ENCODE data around the gene NYAP2. TPM values are rescaled to one million over a fixed set of nuclear protein-coding genes. Genes with fewer than 3 reads are reported as not detected.

NYAP2 gene
- total RNA-seq, 1 experiment from 2014 or later, result not detected

- DNase-seq, result no peak
- Histone ChIP-seq H3K27me3 (ENCODE audit: control insufficient read depth, insufficient read depth, low read length) (no peaks in the 10 kb centered on the region), H3K4me3 (ENCODE audit: insufficient read depth, low read depth, low read length) (no peak overlapping the region), H3K36me3 (replicated peaks; ENCODE audit: control insufficient read depth, insufficient read depth, low read length) (no peaks in the 10 kb centered on the region)
Measured at GRCh38 chr2:225486236-225486635, 86.7 kb downstream of the NYAP2 start.

DNA sequence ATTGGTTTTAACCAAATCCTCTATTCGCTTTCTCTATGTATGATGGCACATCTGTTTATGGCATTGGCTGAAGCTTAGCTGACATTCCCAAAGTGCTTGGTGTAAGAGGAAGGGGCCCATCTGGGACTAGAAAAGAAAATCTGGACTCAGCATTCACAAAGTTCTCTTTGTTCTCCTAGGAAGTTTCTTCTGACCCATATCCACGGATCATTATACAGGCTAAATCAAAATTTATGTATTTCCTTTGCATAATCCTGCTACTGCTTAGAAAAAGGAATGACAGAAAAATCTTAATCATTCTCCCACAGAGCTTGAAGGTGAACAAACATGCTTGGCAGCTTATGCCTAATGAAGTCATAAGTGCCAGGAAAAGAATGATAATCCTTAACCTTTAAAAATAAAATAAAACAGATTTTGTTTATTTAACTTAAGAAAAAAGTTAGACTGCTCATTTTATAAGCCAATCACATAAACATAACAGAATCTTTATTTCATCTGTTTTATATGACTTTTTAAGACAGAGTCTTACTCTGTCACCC lies 88.4 kb downstream of the NYAP2 start:
- no peak overlapping the region for H3K4me3 ChIP-seq (ENCODE audit: insufficient read depth, low read depth, low read length)
- H3K36me3 ChIP-seq (replicated peaks; ENCODE audit: control insufficient read depth, insufficient read depth, low read length), result no peaks in the 10 kb centered on the region
- no peaks in the 10 kb centered on the region for H3K27me3 ChIP-seq (ENCODE audit: control insufficient read depth, insufficient read depth, low read length)
- DNase-seq, result no peak

DNA sequence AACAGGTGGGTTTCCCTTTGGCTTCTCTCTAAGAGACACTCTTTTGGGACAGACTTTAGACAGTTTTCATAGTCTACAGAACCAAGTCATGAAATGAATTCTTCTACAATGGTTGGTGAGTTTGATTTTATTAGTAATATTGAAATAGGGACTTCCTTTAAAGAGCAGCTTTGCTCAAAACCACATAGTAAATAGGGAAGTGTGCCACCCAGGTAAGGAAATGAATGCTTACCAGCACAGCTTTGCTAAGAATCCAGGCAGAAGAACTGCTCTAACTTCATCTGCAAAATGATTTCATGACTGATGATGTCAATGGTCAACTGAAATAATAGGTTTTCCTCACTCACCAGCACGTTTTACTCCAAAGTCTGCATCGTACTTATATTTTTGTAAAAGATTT lies 89.2 kb downstream of the NYAP2 start:
- Histone ChIP-seq H3K27me3 (ENCODE audit: control insufficient read depth, insufficient read depth, low read length) (no peaks in the 10 kb centered on the region), H3K4me3 (ENCODE audit: insufficient read depth, low read depth, low read length) (no peak overlapping the region), H3K36me3 (replicated peaks; ENCODE audit: control insufficient read depth, insufficient read depth, low read length) (no peaks in the 10 kb centered on the region)
- no peak for DNase-seq

DNA sequence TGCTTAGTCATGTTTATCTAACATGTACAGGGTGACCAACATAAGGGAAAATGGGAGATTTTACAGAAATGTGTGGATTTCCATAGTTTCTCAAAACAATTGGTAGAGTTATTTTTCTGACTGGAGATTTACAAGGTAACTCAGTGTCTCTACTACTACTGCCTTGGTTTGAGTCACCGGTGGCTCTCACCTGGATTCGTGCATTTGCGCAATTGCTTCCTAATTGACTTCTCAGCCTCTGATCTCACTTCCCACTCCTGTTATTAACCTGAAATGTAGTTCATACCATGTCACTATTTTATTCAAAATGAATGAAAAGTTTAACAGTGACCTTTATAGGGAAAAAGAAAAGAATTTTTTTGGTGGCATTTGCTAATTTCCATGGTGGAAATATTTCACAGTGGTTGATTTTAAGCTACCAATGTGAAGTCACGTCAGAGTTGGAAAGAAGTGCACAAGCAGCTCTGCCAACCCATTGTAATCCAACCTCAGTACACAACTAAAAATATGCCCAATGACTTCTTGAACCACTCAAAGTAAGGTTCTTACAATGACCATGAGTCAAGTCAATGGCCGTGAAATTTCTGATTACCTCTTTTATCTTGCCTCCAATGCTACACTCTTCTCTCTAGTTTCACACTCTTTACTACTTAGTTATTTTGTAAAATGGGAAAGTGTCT lies 94.0 kb downstream of the NYAP2 start:
- Histone ChIP-seq H3K36me3 (replicated peaks; ENCODE audit: control insufficient read depth, insufficient read depth, low read length) (no peaks in the 10 kb centered on the region), H3K4me3 (ENCODE audit: insufficient read depth, low read depth, low read length) (no peak overlapping the region), H3K27me3 (ENCODE audit: control insufficient read depth, insufficient read depth, low read length) (no peaks in the 10 kb centered on the region)
- no peak for DNase-seq

DNA sequence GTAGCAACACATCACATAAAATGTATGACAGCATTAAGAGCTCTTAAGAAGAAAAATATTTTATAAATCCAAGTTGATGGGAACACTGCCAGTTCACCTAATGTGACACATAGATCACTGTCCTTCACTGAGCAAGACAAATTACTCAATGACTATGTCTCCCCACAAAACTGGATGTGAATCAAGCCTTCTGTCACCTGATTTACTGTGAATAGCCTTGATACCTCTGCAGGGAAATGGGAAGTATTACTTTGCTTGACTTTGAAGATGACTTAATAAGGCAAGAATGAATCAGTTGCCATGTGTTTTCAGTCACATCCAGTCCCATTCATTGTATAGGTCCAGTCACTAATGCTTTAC lies 94.6 kb downstream of the NYAP2 start:
- H3K36me3 ChIP-seq (replicated peaks; ENCODE audit: control insufficient read depth, insufficient read depth, low read length), result no peaks in the 10 kb centered on the region
- DNase-seq, result no peak

DNA sequence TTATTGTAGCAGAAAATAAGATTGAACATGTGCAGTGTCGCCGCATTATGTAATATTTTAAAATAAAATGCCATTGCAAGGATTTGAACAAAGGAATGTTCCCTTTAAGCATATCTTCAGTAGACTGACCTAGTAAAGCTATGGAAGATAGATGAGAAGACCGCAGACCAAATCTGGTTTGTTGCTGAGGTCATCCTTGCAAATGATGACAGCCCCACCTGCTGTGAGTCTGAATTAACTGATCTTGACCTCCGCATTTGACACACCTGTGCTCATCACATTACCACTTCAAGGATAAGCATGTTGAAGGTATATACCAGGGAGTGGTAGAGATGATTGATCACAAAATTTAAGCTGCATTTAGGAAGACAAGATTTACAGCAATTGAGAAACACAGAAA lies 96.2 kb downstream of the NYAP2 start:
- Histone ChIP-seq H3K4me3 (ENCODE audit: insufficient read depth, low read depth, low read length) (no peak overlapping the region), H3K36me3 (replicated peaks; ENCODE audit: control insufficient read depth, insufficient read depth, low read length) (no peaks in the 10 kb centered on the region), H3K27me3 (ENCODE audit: control insufficient read depth, insufficient read depth, low read length) (no peaks in the 10 kb centered on the region)
- DNase-seq, result no peak

More for the DNA sequence above, 94.6 kb downstream of the NYAP2 start:
- H3K27me3 ChIP-seq (ENCODE audit: control insufficient read depth, insufficient read depth, low read length), result no peaks in the 10 kb centered on the region
- no peak overlapping the region for H3K4me3 ChIP-seq (ENCODE audit: insufficient read depth, low read depth, low read length)

- no peaks in the 10 kb centered on the region for H3K36me3 ChIP-seq (replicated peaks; ENCODE audit: control insufficient read depth, insufficient read depth, low read length)
- DNase-seq, result no peak
- no peak overlapping the region for H3K4me3 ChIP-seq (ENCODE audit: insufficient read depth, low read depth, low read length)
- no peaks in the 10 kb centered on the region for H3K27me3 ChIP-seq (ENCODE audit: control insufficient read depth, insufficient read depth, low read length)
Measured at GRCh38 chr2:225496568-225496967, 97.1 kb downstream of the NYAP2 start.

DNA sequence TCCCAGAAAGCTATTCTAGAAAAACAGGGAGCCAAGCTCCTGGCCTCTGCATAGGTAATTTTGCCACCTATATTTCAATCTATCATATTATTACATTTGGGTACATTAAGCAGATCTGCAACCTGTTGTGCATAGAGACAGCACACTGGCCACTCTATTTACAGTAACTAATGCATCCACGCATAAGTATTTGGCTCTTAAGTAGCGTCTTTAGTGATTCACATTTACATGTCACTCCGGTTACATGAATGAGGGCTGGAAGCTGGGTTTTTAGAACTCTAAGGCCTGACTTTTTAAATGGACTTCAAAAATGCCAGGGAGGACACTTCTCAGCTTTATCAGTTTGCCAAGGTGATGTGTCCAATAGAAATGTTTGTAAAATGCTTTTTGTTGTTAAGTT lies 97.7 kb downstream of the NYAP2 start:
- DNase-seq, result peak; percentile 16
- H3K36me3 ChIP-seq (replicated peaks; ENCODE audit: control insufficient read depth, insufficient read depth, low read length), result no peaks in the 10 kb centered on the region
- H3K27me3 ChIP-seq (ENCODE audit: control insufficient read depth, insufficient read depth, low read length), result no peaks in the 10 kb centered on the region
- no peak overlapping the region for H3K4me3 ChIP-seq (ENCODE audit: insufficient read depth, low read depth, low read length)

GRCh38 chr2:225501022-225501421 lies 101.5 kb downstream of the NYAP2 start:
- H3K27me3 ChIP-seq (ENCODE audit: control insufficient read depth, insufficient read depth, low read length), result no peaks in the 10 kb centered on the region
- no peaks in the 10 kb centered on the region for H3K36me3 ChIP-seq (replicated peaks; ENCODE audit: control insufficient read depth, insufficient read depth, low read length)
- no peak overlapping the region for H3K4me3 ChIP-seq (ENCODE audit: insufficient read depth, low read depth, low read length)
- DNase-seq, result no peak

DNA sequence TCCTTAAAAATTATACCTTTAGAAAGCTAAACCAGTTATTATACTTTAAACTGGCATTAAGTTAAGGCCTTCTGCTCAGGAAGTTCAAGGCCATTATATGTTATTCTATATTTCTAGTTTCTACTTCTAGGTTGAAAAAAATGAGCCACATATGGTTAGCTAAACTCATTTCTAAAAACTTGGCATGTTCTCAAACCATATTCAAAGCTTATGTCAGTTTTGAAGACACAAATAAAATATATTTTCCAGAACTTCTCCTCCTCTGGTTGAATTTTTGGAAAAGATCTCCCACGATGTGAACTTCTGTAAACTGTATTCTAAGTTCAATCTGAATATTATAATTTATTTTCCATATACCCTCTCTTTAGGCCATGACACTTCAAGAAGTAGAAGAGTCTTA lies 103.5 kb downstream of the NYAP2 start:
- Histone ChIP-seq H3K27me3 (ENCODE audit: control insufficient read depth, insufficient read depth, low read length) (no peaks in the 10 kb centered on the region), H3K4me3 (ENCODE audit: insufficient read depth, low read depth, low read length) (no peak overlapping the region), H3K36me3 (replicated peaks; ENCODE audit: control insufficient read depth, insufficient read depth, low read length) (no peaks in the 10 kb centered on the region)
- DNase-seq, result no peak

DNA sequence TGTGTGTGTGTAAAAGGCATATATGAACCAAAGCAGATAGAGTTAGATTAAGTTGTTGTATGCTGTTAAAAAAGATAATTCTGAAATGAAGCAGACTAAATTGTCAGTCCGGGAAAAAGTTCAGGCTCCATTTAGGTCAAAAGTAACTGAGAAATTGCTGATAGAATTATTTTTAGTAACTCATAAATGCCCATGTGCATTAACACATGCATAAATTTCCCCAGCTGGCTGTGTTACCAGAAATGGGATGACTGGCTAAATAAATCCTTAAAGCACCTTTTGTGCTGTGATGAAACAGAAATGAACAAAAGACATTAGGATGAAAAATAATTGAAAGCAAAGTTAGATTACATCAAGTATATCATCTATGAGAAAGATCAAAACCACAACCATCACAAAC lies 111.3 kb downstream of the NYAP2 start:
- Histone ChIP-seq H3K36me3 (replicated peaks; ENCODE audit: control insufficient read depth, insufficient read depth, low read length) (no peaks in the 10 kb centered on the region), H3K4me3 (ENCODE audit: insufficient read depth, low read depth, low read length) (no peak overlapping the region), H3K27me3 (ENCODE audit: control insufficient read depth, insufficient read depth, low read length) (no peaks in the 10 kb centered on the region)
- DNase-seq, result no peak

GRCh38 chr2:225512469-225512868 lies 113.0 kb downstream of the NYAP2 start:
- H3K36me3 ChIP-seq (replicated peaks; ENCODE audit: control insufficient read depth, insufficient read depth, low read length), result no peaks in the 10 kb centered on the region

DNA sequence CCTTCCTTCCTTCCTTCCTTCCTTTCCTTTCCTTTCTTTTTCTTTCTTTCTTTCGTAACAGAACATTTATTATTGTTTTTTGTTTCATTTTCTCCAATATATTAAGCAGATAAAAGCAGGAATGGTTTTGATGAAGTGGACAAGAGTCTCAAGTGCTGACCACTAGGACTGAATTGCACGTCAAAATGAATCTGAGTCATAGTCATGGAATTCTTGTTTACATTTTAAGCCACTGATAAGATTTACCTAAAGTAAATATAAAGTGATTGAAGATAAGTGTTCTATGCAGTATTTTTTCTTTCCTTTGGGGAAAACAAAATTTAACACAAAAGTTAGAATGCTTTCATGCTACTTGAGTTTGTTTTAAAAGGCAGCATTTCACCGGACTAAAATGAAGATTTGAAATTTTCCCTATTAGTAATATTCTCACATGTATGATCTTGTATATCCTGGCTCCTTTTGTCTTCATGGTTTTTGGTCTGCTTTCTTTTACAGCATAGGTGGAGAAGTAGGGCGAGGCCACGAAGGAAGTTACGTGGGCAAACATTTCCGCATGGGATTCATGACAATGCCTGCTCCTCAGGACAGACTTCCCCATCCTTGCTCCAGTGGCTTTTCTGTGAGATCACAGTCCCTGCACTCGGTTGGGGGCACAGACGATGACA lies 113.5 kb downstream of the NYAP2 start:
- no peak overlapping the region for H3K4me3 ChIP-seq (ENCODE audit: insufficient read depth, low read depth, low read length)
- H3K36me3 ChIP-seq (replicated peaks; ENCODE audit: control insufficient read depth, insufficient read depth, low read length), result no peaks in the 10 kb centered on the region
- no peak for DNase-seq
- H3K27me3 ChIP-seq (ENCODE audit: control insufficient read depth, insufficient read depth, low read length), result no peaks in the 10 kb centered on the region

More at GRCh38 chr2:225512469-225512868, 113.0 kb downstream of the NYAP2 start:
- Histone ChIP-seq H3K4me3 (ENCODE audit: insufficient read depth, low read depth, low read length) (no peak overlapping the region), H3K27me3 (ENCODE audit: control insufficient read depth, insufficient read depth, low read length) (no peaks in the 10 kb centered on the region)
- no peak for DNase-seq

GRCh38 chr2:225515033-225515432 lies 115.5 kb downstream of the NYAP2 start:
- Histone ChIP-seq H3K4me3 (ENCODE audit: insufficient read depth, low read depth, low read length) (no peak overlapping the region), H3K36me3 (replicated peaks; ENCODE audit: control insufficient read depth, insufficient read depth, low read length) (no peaks in the 10 kb centered on the region), H3K27me3 (ENCODE audit: control insufficient read depth, insufficient read depth, low read length) (no peaks in the 10 kb centered on the region)
- no peak for DNase-seq

DNA sequence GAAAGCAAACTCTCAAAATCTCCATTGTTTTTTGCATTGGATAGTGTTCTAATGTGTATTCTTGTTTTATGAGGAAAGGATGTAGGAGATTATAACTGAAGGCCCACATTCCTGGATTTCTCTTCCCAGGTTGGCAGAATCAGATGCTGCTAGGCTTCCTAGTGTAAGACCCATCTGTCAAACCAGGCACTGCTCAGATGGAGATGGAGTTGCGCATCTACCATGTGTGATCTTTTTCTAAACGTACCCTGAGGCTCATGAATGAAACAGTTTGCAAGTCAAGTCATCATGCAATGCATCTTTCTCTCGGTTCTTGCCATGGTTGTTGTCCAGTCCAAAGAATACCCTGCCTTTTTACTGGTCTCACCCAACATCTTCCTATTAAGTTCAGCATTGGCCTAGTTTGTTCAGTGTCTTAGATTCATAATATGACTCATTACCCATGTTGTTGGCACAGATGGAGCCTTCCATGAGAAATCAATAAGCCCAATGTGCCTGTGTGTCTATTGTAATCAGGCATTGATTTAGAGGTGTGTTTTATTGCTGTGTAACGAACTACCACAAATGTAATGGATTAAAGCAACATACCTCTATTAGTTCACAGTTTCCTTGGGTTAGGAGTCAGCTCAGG lies 127.4 kb downstream of the NYAP2 start:
- Histone ChIP-seq H3K36me3 (replicated peaks; ENCODE audit: control insufficient read depth, insufficient read depth, low read length) (no peaks in the 10 kb centered on the region), H3K27me3 (ENCODE audit: control insufficient read depth, insufficient read depth, low read length) (no peaks in the 10 kb centered on the region), H3K4me3 (ENCODE audit: insufficient read depth, low read depth, low read length) (no peak overlapping the region)
- no peak for DNase-seq
